H4 (cell line): ENCODE measurements around the gene ZKSCAN4. TPM values are rescaled to one million over a fixed set of nuclear protein-coding genes. Genes with fewer than 3 reads are reported as not detected.

Experiments
- DNase-seq: peaks from one replicate; pipeline ENCODE4 v3.0.0-alpha.2; 2015; ENCODE audit warnings: low spot score
- total RNA-seq: library from RNA; depleted of rRNA; stranded (reverse); fragments of >200 nt; shearing (Covaris generic); gene quantifications from 2 replicates; pipeline ENCODE4 v1.2.3, GENCODE V29; 2014

Gene ZKSCAN4
- total RNA-seq, 1 experiment from 2014 or later, result 3.1 TPM

GRCh38 chr6:28250747-28251146, 1.3 kb downstream of the ZKSCAN4 start:
- no peak for DNase-seq

- no peak for DNase-seq
Observed at GRCh38 chr6:28248916-28249315, 3.2 kb downstream of the ZKSCAN4 start.

GRCh38 chr6:28245206-28245941, 6.7 kb downstream of the ZKSCAN4 start:
- DNase-seq, result no peak

DNA sequence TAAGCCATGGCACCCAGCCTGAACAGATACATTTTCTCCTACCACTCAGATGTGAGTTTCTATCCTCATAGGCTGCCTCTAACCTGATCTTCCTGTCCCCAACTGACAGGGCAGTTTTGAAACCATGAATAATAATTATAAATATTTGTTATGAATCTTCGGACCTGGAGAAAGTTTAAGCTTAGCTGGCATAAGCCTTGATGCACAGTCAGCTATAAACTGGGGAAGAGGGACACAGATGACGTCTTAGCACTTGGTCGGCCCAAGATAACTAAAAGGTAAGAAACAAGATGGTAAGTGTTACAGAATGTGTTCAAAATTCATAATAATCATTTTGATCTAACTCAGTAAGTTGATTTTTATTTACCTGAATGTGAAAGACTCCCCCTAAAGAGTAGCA, 8.1 kb downstream of the ZKSCAN4 start:
- DNase-seq, result no peak

- DNase-seq, result no peak
Observed at GRCh38 chr6:28240471-28240870, 11.6 kb downstream of the ZKSCAN4 start.

DNA sequence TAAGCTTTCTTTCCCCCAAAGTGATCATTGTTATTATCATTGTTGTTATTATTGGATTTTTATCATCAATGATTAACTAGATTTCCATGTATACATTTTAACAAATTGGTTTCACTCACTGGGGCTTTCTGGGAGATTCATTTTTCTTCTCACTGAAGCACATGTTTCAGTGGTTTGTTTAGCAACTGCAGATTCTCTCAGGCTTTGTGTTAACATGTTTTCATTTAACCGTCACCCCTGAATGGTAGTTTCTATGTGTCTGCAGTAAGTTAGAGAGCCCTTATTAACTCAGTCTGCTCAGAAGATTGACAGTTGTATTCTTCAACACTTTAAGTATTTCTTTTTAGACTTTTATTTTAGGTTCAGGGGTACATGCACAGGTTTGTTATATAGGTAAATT, 12.4 kb downstream of the ZKSCAN4 start:
- DNase-seq, result no peak

GRCh38 chr6:28235912-28236452, 16.1 kb downstream of the ZKSCAN4 start:
- DNase-seq, result no peak

DNA sequence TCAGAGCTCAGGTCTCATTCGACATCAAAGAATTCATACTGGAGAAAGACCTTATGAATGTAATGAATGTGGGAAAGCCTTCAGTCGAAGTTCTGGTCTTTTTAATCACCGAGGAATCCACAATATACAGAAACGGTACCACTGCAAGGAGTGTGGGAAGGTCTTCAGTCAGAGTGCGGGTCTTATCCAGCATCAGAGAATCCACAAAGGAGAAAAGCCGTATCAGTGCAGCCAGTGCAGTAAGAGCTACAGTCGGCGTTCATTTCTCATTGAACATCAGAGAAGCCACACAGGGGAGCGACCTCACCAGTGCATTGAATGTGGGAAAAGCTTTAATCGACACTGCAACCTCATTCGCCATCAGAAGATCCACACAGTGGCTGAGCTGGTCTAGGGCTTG, 19.3 kb downstream of the ZKSCAN4 start:
- DNase-seq, result no peak

DNA sequence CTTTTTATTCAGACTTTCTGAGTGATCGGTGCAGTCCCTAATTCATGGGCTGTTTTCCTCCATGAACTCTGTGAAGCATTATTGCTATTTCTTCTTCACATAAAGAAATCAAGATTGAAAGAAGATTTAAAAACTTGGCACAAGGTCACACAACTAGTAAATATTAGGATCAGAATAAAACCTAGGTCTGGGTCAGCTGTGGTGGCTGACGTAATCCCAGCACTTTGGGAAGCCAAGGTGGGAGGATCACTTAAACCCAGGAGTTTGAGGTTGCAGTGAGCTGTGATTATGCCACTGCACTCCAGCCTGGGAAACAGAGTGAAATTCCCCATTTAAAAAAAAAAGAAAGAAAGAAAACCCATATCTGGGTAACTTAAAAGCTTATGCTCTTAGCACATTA, 25.6 kb downstream of the ZKSCAN4 start:
- DNase-seq, result no peak

DNA sequence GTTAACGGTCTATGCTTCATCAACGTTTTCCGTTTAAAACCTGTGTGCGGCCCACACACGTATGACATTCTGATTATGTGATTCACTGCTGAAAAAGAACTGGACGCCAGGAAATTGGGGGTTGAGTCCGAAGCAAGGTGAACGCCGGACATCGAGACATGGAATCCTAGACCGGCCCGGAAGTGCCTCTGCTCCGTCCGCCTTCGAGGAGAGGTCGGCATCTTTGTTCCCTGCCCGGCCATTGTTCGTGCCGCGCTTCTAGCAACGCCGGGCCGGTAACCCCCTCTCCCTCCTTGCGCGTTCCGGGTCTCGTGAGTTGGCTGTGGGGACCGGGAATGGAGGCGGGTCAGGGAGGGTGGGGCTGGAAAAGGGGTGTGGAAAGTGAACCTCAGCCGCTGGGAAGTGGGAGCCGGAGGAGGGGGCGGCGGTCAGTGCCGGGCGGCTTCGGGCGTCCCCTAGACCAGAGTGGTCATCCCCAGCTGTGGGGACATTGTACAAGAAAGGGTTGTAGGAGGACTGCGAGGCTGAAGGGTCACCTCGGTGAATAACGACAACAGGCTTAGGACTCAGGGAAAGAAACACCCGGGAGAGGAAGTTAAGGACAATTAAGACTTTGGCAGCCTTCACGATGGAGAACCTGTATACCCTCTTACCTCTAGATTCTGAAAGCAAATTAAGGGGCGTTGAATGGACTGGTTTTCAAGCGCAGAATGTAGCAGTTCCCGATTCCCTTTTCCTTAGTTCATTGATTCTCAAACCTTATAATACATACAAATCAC, 26.8 kb downstream of the ZKSCAN4 start, which contains the start of gene ZSCAN9:
Gene ZSCAN9, plus strand, starts transcription at position 220 of the 779 bp plus-strand sequence. CDS start 1,810 bp downstream, outside the sequence.
- peak; percentile 90 for DNase-seq

DNA sequence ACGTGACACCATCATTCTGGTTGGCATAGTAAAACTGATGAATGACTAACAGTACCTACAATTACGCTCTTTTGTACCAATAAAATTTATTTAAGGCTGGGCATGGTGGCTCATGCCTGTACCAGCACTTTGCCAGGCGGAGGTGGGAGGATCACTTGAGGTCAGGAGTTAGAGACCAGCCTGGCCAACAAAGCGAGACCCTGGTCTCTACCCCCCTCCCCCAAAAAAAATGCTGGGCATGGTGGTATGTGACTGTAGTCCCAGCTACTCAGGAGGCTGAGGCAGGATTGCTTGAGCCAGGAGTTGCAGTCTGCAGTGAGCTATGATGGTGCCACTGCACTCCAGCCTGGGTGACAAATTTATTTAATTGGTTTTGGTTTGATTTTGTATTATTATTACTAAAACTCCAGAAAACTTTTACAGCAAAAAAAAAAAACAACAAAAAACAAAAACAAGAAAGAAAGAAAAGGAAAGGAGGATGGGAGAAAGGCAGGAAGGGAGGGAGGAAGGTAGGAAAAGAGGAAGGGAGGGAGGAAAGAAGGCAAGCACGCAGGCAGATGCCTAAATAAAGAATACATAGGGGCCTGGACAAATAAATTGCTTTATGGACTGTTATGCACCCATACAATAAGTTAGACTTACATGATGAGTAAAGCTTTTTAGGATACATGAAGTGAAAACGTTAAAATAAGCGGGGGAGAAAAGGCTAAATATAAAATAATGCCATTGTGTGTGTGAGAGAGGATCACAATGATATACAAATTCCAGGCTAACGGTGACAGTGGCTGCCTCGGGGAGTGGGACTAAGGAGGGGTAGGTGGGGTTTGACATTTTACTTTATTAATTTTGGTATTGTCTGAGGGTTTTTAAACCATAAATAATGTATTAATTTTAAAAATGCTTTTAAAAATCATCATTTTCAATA, 27.7 kb downstream of the ZKSCAN4 start:
- DNase-seq, result no peak

GRCh38 chr6:28220257-28221133, 31.6 kb downstream of the ZKSCAN4 start:
- no peak for DNase-seq

GRCh38 chr6:28218312-28219248, 33.5 kb downstream of the ZKSCAN4 start:
- peak; percentile 73 for DNase-seq

GRCh38 chr6:28217890-28218289, 34.2 kb downstream of the ZKSCAN4 start:
- no peak for DNase-seq

DNA sequence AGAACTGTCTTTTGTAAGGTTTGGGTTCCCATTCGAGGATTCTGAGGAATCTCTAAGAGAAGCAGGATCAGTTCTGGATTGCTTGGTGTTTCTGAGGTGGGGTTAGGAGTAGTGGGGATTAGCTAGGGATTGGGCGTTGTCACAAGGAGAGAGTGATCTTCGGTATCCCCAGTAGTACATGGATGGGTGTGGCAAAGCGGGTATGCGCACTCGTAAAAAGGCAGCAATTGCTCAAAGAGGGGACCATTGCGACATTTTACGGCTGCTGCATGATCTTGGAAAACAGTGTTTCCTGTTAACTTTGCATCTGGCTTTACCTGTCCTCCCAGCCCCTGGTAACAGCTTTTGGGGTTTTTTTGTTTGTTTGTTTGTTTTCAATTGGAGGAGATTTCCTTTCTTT, 36.6 kb downstream of the ZKSCAN4 start:
- DNase-seq, result no peak

GRCh38 chr6:28213213-28213523, 38.9 kb downstream of the ZKSCAN4 start:
- no peak for DNase-seq

- DNase-seq, result peak; percentile 84
Observed at GRCh38 chr6:28212510-28213212, 39.4 kb downstream of the ZKSCAN4 start.

DNA sequence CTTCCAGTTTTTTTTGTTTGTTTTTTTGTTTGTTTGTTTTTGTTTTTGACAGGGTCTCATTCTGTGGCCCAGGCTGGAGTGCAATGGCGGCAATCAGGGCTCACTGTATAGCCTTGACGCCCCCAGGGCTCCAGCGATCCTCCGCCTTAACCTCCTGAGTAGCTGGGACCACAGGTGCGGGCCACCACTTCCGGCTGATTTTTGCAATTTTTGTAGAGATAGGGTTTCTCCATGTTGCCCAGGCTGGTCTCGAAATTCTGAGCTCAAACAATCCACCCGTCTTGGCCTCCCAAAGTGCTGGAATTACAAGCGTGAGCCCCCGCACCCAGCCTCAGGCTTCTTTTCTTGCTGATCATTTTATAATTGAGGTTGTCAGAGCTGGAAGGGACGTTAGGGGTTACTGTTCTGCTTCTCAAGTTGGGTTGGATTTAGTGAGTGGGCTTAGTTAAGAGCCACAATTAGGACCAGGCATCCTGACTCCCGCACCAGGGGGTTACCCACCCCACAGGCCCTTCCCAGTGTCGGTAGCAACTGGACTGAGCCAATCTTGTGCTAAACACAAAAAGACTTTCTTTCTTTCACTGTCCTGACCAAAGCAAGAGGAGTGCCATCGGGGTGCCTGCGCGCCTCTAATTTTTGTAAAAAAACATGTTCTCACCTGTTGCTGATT, 40.1 kb downstream of the ZKSCAN4 start:
- no peak for DNase-seq
